ENCODE measurements around the gene C3orf22. TPM values are rescaled to one million over a fixed set of nuclear protein-coding genes. Genes with fewer than 3 reads are reported as not detected.

Gene C3orf22
- total RNA-seq, 3 donors from 2014 or later (not counting 1 experiment from before 2014, with no cell fraction given), result not detected

- H3K9me3 Mint-ChIP-seq, result no peaks in the 10 kb centered on the region
- no peak overlapping the region for H3K4me3 Mint-ChIP-seq
- no peak overlapping the region for H3K4me3 ChIP-seq (ENCODE audit: low read length)
- H3K36me3 ChIP-seq (ENCODE audit: control insufficient read depth, insufficient read depth, low read length), result no peaks in the 10 kb centered on the region
- H3K9me3 ChIP-seq (ENCODE audit: control insufficient read depth, insufficient read depth, low read length), result no peaks in the 10 kb centered on the region
- H3K27ac ChIP-seq (ENCODE audit: low read length), result no peak overlapping the region
- intact Hi-C loops (cut with micrococcal nuclease), result no loop called here
- H3K36me3 Mint-ChIP-seq, result no peaks in the 10 kb centered on the region
- ATAC-seq, result no peak
- TF ChIP-seq CTCF (IDR thresholded peaks at IDR 0.05), result no peak
- H3K4me1 Mint-ChIP-seq, result no peaks in the 10 kb centered on the region
- no peak for DNase-seq
- 96% methylated on average over 2 of the region's 2 CpGs for WGBS (ENCODE audit: insufficient coverage)
- H3K27me3 ChIP-seq (ENCODE audit: control insufficient read depth, insufficient read depth, low read length), result no peaks in the 10 kb centered on the region
- peaks cover 17 to 31% of the 10 kb centered on the region in 2 donors for H3K27me3 Mint-ChIP-seq (ENCODE audit: low read depth in 2 of 2)
- H3K27ac Mint-ChIP-seq, result no peak overlapping the region
- H3K4me1 ChIP-seq (ENCODE audit: control insufficient read depth, insufficient read depth, low read length), result no peaks in the 10 kb centered on the region
Measured at GRCh38 chr3:126577261-126577660, 18.5 kb upstream of the C3orf22 start.

- Mint-ChIP-seq H3K4me1 (no peaks in the 10 kb centered on the region), H3K36me3 (no peaks in the 10 kb centered on the region), H3K27ac (no peak overlapping the region), H3K4me3 (no peak overlapping the region), H3K9me3 (no peaks in the 10 kb centered on the region), H3K27me3 (ENCODE audit: low read depth in 2 of 2) (peaks cover 6 to 17% of the 10 kb centered on the region in 2 donors)
- no peaks in the 10 kb centered on the region for H3K9me3 ChIP-seq (ENCODE audit: control insufficient read depth, insufficient read depth, low read length)
- no peaks in the 10 kb centered on the region for H3K27me3 ChIP-seq (ENCODE audit: control insufficient read depth, insufficient read depth, low read length)
- intact Hi-C loops (cut with micrococcal nuclease), result no loop called here
- no peak for ATAC-seq
- TF ChIP-seq CTCF (IDR thresholded peaks at IDR 0.05), result no peak
- WGBS (ENCODE audit: insufficient coverage), result 91% methylated on average over 15 of the region's 15 CpGs
- H3K4me3 ChIP-seq (ENCODE audit: low read length), result no peak overlapping the region
- no peaks in the 10 kb centered on the region for H3K4me1 ChIP-seq (ENCODE audit: control insufficient read depth, insufficient read depth, low read length)
- no peaks in the 10 kb centered on the region for H3K36me3 ChIP-seq (ENCODE audit: control insufficient read depth, insufficient read depth, low read length)
- no peak overlapping the region for H3K27ac ChIP-seq (ENCODE audit: low read length)
- DNase-seq, result no peak
Measured at GRCh38 chr3:126573492-126574117, 14.9 kb upstream of the C3orf22 start.

- 86% methylated on average over 7 of the region's 7 CpGs for WGBS (ENCODE audit: insufficient coverage)
- DNase-seq (no peak), ATAC-seq (no peak)
- Histone ChIP-seq H3K27me3 (ENCODE audit: control insufficient read depth, insufficient read depth, low read length) (no peaks in the 10 kb centered on the region), H3K4me3 (ENCODE audit: low read length) (no peak overlapping the region), H3K9me3 (ENCODE audit: control insufficient read depth, insufficient read depth, low read length) (no peaks in the 10 kb centered on the region), H3K27ac (ENCODE audit: low read length) (no peak overlapping the region), H3K4me1 (ENCODE audit: control insufficient read depth, insufficient read depth, low read length) (no peaks in the 10 kb centered on the region), H3K36me3 (ENCODE audit: control insufficient read depth, insufficient read depth, low read length) (no peaks in the 10 kb centered on the region)
- intact Hi-C loops (cut with micrococcal nuclease), result no loop called here
- Mint-ChIP-seq H3K27ac (no peak overlapping the region), H3K4me3 (no peak overlapping the region), H3K9me3 (no peaks in the 10 kb centered on the region), H3K27me3 (ENCODE audit: low read depth in 2 of 2) (peaks cover 6 to 19% of the 10 kb centered on the region in 2 donors), H3K4me1 (no peaks in the 10 kb centered on the region), H3K36me3 (no peaks in the 10 kb centered on the region)
- no peak for TF ChIP-seq CTCF (IDR thresholded peaks at IDR 0.05)
Measured at GRCh38 chr3:126571078-126571477, 12.3 kb upstream of the C3orf22 start.

- no peaks in the 10 kb centered on the region for H3K27me3 ChIP-seq (ENCODE audit: control insufficient read depth, insufficient read depth, low read length)
- Mint-ChIP-seq H3K4me3 (no peak overlapping the region), H3K4me1 (no peaks in the 10 kb centered on the region), H3K27me3 (ENCODE audit: low read depth in 2 of 2) (peaks cover 13 to 29% of the 10 kb centered on the region in 2 donors), H3K27ac (no peak overlapping the region), H3K9me3 (no peaks in the 10 kb centered on the region), H3K36me3 (no peaks in the 10 kb centered on the region)
- DNase-seq, result no peak
- H3K27ac ChIP-seq (ENCODE audit: low read length), result no peak overlapping the region
- H3K4me3 ChIP-seq (ENCODE audit: low read length), result no peak overlapping the region
- WGBS (ENCODE audit: insufficient coverage), result 79% methylated on average over 6 of the region's 6 CpGs
- no peaks in the 10 kb centered on the region for H3K9me3 ChIP-seq (ENCODE audit: control insufficient read depth, insufficient read depth, low read length)
- H3K36me3 ChIP-seq (ENCODE audit: control insufficient read depth, insufficient read depth, low read length), result no peaks in the 10 kb centered on the region
- no peak for ATAC-seq
- H3K4me1 ChIP-seq (ENCODE audit: control insufficient read depth, insufficient read depth, low read length), result no peaks in the 10 kb centered on the region
- no peak for TF ChIP-seq CTCF (IDR thresholded peaks at IDR 0.05)
- intact Hi-C loops (cut with micrococcal nuclease), result no loop called here
Measured at GRCh38 chr3:126570103-126570541, 11.4 kb upstream of the C3orf22 start.
